Heart left ventricle (tissue), 13 donors: Measurements from ENCODE around the gene CST2.

Experiments
- POLR2A ChIP-seq, 2 donors: fragments of 450-650 bp; IDR thresholded peaks; one replicate each; pipeline ENCODE4 v1.6.1; 2017; ENCODE audit warnings: antibody characterized with exemption in 2 of 2, mild to moderate bottlenecking in 2 of 2, moderate library complexity in 2 of 2
- TF ChIP-seq, protein P1 (sequence below), 12 donors: fragments of 200-600 bp; sonication (generic) in 4 of 12; IDR thresholded peaks; one replicate each; pipeline versions ENCODE4 v1.5.0 to v1.8.0; 2018 to 2022; ENCODE audit warnings: antibody characterized with exemption in 12 of 12, mild to moderate bottlenecking in 5 of 12
- donor health status: ischemic (EF 13 %, LVEDD 7.1; RV severe dilation, severe dysfunction).
- donor health status: DM: no; HTN: yes; CAD: no.
- donor health status: DM: no; HTN: no; CAD: no.
- donor health status: ischemic (EF 25% LVEDD 6.9; RV normal size, moderate dysfunction).
- donor health status: ischemic (EF 25% LVEDD 5.7; RV mildly dilated, moderate dysfunction).
- donor health status: ischemic (EF 35%, LVEDD 5.7; RV mildly dilated, moderate dysfunction).
- donor health status: nonischemic (EF 11% LVEDD 7.7; RV severe dilation, severe dysfunction).
- donor health status: DM: yes; HTN: yes; CAD: no.
- donor health status: PGD.
- donor health status: ischemic (EF 29% LVEDD 5.4; RV normal size, mild dysfunction).
- donor health status: nonischemic (EF 23%, LVEDD 6.1; RV moderate dilation, normal function).

DNA sequence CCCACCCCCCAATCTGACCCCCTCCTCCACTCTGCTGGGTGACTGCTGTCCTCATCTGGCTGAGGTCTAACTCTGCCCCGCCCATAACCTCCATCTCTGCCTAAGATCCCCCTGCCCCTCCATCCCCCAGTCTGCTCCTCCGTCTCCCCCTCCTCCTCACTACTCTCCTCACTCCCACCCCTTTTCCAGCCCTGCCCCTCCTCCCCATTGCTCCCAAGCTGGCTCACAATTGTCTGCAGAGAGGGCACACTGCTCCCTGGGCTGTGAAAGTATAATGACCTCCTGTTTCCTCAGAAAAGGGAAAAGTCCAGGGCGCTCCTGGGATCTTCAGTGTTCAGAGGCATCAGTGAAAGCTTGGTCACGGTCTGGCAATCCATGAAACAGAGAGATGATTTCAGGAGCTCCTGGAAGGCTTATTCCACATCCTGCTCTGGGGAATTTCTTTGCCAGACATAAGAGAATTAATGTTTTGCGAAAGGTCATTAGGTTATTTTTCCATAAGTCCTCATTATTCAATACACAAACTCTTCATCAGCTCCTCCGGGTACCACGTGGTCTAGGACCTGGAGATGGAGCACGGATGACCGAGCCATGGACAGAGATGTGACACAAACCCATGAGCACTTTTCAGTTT, 31.6 kb upstream of the CST2 start:
- TF ChIP-seq, protein P1, sequence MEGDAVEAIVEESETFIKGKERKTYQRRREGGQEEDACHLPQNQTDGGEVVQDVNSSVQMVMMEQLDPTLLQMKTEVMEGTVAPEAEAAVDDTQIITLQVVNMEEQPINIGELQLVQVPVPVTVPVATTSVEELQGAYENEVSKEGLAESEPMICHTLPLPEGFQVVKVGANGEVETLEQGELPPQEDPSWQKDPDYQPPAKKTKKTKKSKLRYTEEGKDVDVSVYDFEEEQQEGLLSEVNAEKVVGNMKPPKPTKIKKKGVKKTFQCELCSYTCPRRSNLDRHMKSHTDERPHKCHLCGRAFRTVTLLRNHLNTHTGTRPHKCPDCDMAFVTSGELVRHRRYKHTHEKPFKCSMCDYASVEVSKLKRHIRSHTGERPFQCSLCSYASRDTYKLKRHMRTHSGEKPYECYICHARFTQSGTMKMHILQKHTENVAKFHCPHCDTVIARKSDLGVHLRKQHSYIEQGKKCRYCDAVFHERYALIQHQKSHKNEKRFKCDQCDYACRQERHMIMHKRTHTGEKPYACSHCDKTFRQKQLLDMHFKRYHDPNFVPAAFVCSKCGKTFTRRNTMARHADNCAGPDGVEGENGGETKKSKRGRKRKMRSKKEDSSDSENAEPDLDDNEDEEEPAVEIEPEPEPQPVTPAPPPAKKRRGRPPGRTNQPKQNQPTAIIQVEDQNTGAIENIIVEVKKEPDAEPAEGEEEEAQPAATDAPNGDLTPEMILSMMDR (IDR thresholded peaks at IDR 0.05), result no peak
- no peak for TF ChIP-seq POLR2A (IDR thresholded peaks at IDR 0.05)
